Activated T-cell treated with anti-CD3 and anti-CD28 coated beads for 48 hours (primary cell): ENCODE measurements around the gene MAP4K4.
"Not testable (repeated sequence)": the region's sequence is repeated elsewhere in the genome, so short reads cannot be mapped to it uniquely, and the experiment has no call there.

Experiments used
- DNase-seq: peaks from one replicate; pipeline ENCODE4 v3.0.0-alpha.2; 2020; ENCODE audit warnings: low read depth

MAP4K4 gene

DNA sequence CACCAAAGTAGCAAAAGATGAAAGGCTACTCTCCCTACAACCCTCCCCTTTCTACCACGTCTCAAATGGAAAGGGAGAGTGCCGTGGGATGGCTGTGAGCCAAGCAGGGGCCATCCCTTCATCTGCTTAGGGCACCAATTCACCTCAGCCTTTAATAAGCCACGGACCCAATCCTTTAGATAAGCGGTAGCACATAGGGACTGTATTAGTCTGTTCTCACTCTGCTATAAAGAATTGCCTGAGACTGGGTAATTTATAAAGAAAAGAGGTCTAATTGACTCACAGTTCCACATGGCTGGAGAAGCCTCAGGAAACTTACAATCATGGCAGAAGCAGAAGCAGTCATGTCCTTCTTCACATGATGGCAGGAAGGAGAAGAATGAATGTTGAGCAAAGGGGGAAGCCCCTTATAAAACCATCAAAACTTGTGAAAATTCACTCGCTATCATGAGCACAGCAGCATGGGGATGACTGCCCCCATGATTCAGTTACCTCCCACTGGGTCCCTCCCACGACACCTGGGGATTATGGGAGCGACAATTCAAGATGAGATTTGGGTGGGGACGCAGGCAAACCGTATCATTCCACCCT is 208.3 kb downstream of the MAP4K4 start:
- no peak for DNase-seq

DNA sequence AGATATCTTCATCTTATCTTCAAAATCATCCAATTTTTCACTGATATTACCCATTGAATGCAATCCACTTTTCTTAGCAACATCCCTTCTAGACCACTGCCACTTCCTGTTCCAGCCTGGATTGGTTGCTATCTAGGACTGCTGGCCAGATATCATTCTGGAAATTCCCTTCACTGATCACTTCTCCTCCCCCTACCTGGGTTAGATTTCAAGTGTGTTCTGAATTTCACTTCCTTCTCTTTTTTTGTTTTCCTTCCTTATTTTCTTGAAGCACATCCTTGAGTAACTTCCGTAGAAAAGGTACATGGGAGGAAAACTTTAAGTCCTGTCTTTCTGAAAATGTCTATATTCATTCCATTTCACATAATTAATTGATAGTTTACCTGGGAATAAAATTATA is 212.3 kb downstream of the MAP4K4 start:
- DNase-seq = no peak

DNA sequence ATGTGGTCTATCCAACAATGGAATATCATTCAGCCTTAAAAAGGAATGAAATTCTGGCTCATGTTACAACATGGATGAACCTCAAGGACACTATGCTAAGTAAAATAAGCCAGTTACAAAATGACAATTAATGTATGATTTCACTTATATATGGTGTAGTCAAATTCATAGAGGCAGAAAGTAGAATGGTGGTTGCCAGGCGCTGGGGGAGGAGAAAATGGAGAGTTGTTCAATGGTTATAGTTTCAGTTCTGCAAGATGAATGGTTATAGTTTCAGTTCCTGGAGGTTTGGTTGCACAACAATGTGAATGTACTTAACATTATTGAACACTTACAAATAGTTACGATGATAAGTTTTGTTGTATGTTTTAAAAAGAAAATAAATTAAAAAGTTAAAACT is 215.0 kb downstream of the MAP4K4 start:
- peak; percentile 22 for DNase-seq

DNA sequence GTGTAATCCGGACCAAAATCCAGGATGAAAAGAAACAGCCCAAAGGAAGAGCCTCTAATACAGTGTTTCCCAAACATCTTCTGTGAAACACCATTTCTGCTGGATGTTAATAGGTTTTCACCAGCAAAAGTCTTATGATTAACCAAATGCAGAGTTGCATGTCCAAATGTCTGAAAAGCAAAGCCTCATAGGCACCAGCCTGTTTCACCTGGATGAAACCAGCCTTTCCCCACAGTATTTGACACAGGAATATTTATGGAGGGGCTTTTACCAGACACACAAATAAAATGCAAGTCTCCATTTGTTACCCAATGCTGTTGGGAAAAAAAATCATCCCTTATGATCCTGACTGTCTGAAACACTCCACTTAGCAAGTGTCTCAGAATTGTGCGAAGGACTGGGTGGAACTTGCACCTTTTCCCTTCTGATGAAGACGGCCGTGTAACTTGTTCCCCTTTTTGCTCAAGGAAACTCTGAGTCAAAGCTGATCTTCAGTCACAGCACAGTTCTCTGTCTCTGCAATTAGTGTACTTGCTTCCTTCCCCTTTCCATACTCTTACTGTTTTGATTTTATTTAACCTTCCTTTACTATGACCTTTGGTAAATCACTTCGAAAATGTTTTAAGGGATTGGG is 223.9 kb downstream of the MAP4K4 start:
- DNase-seq = no peak

DNA sequence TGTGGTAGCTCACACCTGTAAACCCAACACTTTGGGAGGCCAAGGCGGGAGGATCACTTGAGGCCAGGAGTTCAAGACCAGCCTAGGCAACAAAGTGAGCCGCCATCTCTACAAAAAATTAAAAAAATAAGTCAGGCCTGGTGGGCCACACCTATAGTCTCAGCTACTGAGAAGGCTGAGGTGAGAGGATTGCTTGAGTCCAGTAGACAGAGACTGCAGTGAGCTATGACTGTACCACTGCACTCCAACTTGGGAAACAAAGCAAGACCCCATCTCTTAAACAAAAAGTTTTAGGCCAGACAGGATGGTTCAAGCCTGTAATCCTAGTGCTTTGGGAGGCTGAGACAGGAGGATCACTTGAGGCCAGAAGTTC is 224.4 kb downstream of the MAP4K4 start:
- no peak for DNase-seq

DNA sequence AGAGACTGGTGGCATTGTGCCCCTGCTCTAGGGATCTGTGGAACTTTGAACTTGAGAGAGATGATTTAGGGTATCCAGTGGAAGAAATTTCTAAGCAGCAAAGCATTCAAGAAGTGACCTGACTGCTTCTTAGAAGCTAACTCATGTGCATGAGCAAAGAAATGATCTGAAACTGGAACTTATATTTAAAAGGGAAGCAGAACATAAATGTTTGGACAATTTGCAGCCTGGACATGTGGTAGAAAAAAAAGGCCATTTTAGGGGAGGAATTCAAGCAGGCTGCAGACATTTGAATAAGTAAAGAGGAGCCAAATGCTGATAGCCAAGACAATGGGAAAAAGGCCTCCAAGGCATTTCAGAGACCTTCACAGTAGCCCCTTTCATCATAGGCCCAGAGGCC is 226.8 kb downstream of the MAP4K4 start:
- DNase-seq = not testable (repeated sequence)

DNA sequence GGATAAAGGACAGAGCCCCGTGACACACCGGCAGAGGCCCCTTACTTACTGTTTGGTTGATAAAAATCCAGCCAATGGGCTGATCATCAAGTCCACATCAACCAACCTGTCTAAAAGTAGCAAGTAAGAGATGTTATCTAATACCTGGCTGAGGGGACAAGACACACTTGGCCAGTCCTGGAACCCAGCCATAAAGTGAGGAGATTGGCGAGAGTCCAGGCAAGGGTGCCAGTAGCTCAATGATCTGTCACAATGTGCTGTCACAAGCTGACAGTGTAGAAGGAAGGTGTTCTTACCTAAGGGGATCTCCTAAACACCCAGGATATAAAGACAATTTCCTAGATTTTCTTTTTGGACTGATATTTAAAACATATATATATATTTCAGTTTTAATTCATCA is 232.5 kb downstream of the MAP4K4 start:
- no peak for DNase-seq

DNA sequence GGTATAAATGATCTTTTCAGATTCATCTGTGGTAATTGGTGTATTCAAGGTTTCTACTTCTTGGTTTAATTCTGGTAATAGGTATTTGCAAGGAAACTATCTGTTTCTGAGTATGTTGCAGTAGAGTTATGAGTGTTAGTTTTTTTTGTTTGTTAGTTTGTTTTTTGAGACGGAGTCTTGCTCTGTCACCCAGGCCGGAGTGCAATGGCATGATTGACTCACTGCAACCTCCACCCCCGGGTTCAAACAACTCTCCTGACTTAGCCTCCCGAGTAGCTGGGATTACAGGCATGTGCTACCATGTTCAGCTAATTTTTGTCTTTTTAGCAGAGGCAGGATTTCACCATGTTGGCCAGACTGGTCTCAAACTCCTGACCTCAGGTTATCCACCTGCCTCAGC is 233.3 kb downstream of the MAP4K4 start:
- no peak for DNase-seq

DNA sequence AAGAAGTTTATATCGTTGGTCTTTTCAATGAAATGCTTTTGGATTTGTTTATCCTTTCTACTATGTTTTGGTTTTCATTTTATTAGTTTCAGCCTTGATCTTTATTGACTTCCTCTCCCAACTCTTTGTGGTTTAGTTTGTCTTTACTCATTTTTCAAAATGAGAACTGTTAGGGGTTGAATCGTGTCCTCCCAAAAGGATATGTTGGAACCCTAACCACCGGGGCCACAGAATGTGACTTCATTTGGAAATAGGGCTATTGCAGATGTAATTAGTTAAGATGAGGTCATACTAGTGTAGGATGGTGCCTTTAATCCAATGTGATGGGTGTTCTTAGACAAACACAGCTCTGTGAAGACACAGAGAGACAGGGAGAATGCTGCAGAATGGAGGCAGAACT is 233.9 kb downstream of the MAP4K4 start:
- no peak for DNase-seq

DNA sequence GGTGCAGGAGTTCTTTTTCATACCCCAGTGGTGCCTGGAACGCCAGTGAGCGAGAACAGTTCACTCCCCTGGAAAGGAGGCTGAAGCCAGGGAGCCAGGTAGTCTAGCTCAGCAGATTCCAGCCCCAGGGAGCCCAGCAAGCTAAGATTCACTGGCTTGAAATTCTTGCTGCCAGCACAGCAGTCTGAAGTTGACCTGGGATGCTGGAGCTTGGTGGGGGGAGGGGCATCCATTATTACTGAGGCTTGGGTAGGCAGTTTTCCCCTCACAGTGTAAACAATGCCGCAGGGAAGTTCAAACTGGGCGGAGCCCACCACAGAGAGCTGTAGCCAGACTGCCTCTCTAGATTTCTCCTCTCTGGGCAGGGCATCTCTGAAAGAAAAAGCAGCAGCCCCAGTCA is 238.3 kb downstream of the MAP4K4 start:
- not testable (repeated sequence) for DNase-seq

DNA sequence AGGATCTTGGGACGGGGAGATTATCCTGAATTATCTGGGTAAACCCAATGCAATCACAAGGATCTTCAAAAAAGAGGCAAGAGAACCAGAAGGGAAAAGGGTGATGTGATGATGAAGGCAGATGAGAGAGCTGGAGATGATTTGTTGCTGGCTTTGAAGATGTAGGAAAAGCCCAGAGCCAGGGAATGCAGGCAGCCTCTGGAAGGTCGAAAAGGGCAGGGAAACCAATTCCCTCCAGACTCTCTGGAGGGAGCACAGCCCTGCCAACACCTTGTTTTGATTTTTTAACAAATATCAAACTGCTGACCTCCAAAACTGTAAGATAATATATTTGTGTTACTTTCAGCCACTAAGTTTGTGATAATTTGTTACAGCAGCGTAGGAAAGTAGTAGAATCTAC is 245.3 kb downstream of the MAP4K4 start:
- DNase-seq = no peak
